ENCODE measurements around the gene KCNAB2.

KCNAB2 gene

GRCh38 chr1:6082430-6082971, 36.8 kb downstream of the KCNAB2 start:
- no peak for DNase-seq (ENCODE audit: low read depth)

GRCh38 chr1:6083385-6083784, 37.7 kb downstream of the KCNAB2 start:
- DNase-seq (ENCODE audit: low read depth) = no peak

- no peak for DNase-seq (ENCODE audit: low read depth)
These were observed 38.2 kb downstream of the KCNAB2 start for GRCh38 chr1:6083801-6084446.

GRCh38 chr1:6084781-6085495, 39.2 kb downstream of the KCNAB2 start:
- no peak for DNase-seq (ENCODE audit: low read depth)

- DNase-seq (ENCODE audit: low read depth) = no peak
These were observed 40.0 kb downstream of the KCNAB2 start for GRCh38 chr1:6085666-6086065.

- DNase-seq (ENCODE audit: low read depth) = no peak
These were observed 40.7 kb downstream of the KCNAB2 start for GRCh38 chr1:6086358-6086757.

- DNase-seq (ENCODE audit: low read depth) = no peak
These were observed 41.2 kb downstream of the KCNAB2 start for GRCh38 chr1:6086762-6087376.

- no peak for DNase-seq (ENCODE audit: low read depth)
These were observed 41.7 kb downstream of the KCNAB2 start for GRCh38 chr1:6087377-6087772.

- DNase-seq (ENCODE audit: low read depth) = no peak
These were observed 42.3 kb downstream of the KCNAB2 start for GRCh38 chr1:6087958-6088357.

GRCh38 chr1:6088956-6089355, 43.3 kb downstream of the KCNAB2 start:
- DNase-seq (ENCODE audit: low read depth) = no peak

GRCh38 chr1:6090288-6090687, 44.6 kb downstream of the KCNAB2 start:
- DNase-seq (ENCODE audit: low read depth) = no peak

GRCh38 chr1:6090996-6091822, 45.5 kb downstream of the KCNAB2 start:
- no peak for DNase-seq (ENCODE audit: low read depth)

GRCh38 chr1:6091823-6092109, 46.1 kb downstream of the KCNAB2 start:
- DNase-seq (ENCODE audit: low read depth) = no peak

- no peak for DNase-seq (ENCODE audit: low read depth)
These were observed 46.5 kb downstream of the KCNAB2 start for GRCh38 chr1:6092211-6092610.

GRCh38 chr1:6093071-6093470, 47.4 kb downstream of the KCNAB2 start:
- no peak for DNase-seq (ENCODE audit: low read depth)

- no peak for DNase-seq (ENCODE audit: low read depth)
These were observed 47.9 kb downstream of the KCNAB2 start for GRCh38 chr1:6093611-6094010.

GRCh38 chr1:6094246-6094645, 48.6 kb downstream of the KCNAB2 start:
- no peak for DNase-seq (ENCODE audit: low read depth)

GRCh38 chr1:6094801-6095505, 49.3 kb downstream of the KCNAB2 start:
- DNase-seq (ENCODE audit: low read depth) = no peak

GRCh38 chr1:6095511-6096242, 50.0 kb downstream of the KCNAB2 start:
- DNase-seq (ENCODE audit: low read depth) = no peak

- DNase-seq (ENCODE audit: low read depth) = no peak
These were observed 50.8 kb downstream of the KCNAB2 start for GRCh38 chr1:6096243-6097116.

Data from HS-27A (cell line).